ENCODE data around the gene CCDC197. TPM values are rescaled to one million over a fixed set of nuclear protein-coding genes. Genes with fewer than 3 reads are reported as not detected.

Gene CCDC197
- total and polyA plus RNA-seq, 2 of the 4 experiments (the other 2 are of a cell fraction) = not detected

DNA sequence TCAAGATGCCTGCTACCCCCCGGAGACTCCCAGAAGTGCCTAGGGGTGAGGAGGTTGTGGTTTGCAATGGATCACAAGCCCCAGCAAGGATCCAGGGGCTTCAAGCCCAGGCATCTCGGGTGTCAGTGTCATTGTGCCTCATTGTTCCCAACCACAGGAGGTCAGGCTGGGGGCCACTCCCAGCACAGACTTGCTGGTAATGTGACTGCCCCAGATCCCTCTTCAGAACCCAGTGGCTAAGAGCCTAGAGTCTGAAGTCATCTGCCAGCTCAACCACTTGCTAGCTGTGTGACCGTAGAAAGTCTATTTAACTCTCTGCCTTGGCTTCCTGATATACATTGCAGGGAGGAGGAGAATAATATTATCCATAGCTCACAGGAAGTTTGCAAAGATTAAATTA lies 13.0 kb upstream of the CCDC197 start:
- Histone ChIP-seq H4K91ac (ENCODE audit: insufficient read depth, low read depth, low read length) (peak overlapping the region; percentile 73; the same call in 1 of the 2 replicates), H3K27ac (ENCODE audit: insufficient read depth, low read length) (no peak overlapping the region; the same call in 1 of the 2 replicates), H3K9ac (ENCODE audit: low read depth, low read length) (no peak overlapping the region), H4K5ac (ENCODE audit: low read depth, low read length) (no peak overlapping the region), H3K56ac (ENCODE audit: extremely low read depth, insufficient read depth, low read length) (no peak overlapping the region), H3K9me3 (ENCODE audit: control insufficient read depth, insufficient read depth, low read length) (no peaks in the 10 kb centered on the region), H2BK120ac (ENCODE audit: low read depth, low read length) (peak overlapping the region; percentile 86), H4K20me1 (ENCODE audit: insufficient read depth, low read length) (no peaks in the 10 kb centered on the region), H3K18ac (ENCODE audit: low read depth, low read length) (no peak overlapping the region; the same call in 1 of the 2 replicates), H2AFZ (replicated peaks; ENCODE audit: low read length, poor library complexity) (peak overlapping the region; percentile 61), H3K4me2 (ENCODE audit: low read depth, low read length) (no peak overlapping the region), H3K4ac (ENCODE audit: low read depth, low read length) (peak overlapping the region; percentile 86), H3K36me3 (ENCODE audit: control insufficient read depth, insufficient read depth, low read length) (no peaks in the 10 kb centered on the region), H3K9me1 (ENCODE audit: insufficient read depth, low read length) (peaks cover 31% of the 10 kb centered on the region), H2BK5ac (ENCODE audit: low read depth, low read length, poor library complexity, severe bottlenecking) (peak overlapping the region; percentile 75), H3K23ac (ENCODE audit: low read depth, low read length) (peak overlapping the region; percentile 17; the same call in 1 of the 2 replicates), H2BK20ac (ENCODE audit: low read depth, low read length) (peak overlapping the region; percentile 80), H2AK5ac (ENCODE audit: low read depth, low read length) (peak overlapping the region; percentile 42), H3K79me1 (ENCODE audit: low read depth in 1 of 2, low read length in 2 of 2) (no peaks in the 10 kb centered on the region), H3K14ac (replicated peaks; ENCODE audit: low read depth, low read length) (no peak overlapping the region; the same call in 1 of the 2 replicates), H3K4me3 (ENCODE audit: insufficient read depth, low read depth, low read length) (no peak overlapping the region), H4K8ac (ENCODE audit: low read depth in 2 of 2, low read length in 2 of 2) (peak overlapping the region; percentile 8 to 37; a peak in 2 of 4 replicates), H3K4me1 (ENCODE audit: control insufficient read depth, insufficient read depth, low read length) (peaks cover 33% of the 10 kb centered on the region), H2AK9ac (replicated peaks; ENCODE audit: low read depth, low read length, poor library complexity) (peak overlapping the region; percentile 67), H3K27me3 (ENCODE audit: control insufficient read depth, insufficient read depth, low read length) (peaks cover under 1% of the 10 kb centered on the region; the same call in 1 of the 2 replicates), H2BK15ac (ENCODE audit: low read depth, low read length) (peak overlapping the region; percentile 63; the same call in 2 of the 3 replicates)
- in situ Hi-C loops (cut with MboI; ENCODE audit: low sequenced_read_pairs) = no loop called here
- dilution Hi-C loops (cut with HindIII; ENCODE audit: low sequenced_read_pairs, unreplicated experiment) = no loop called here
- WGBS, 2 experiments (ENCODE audit: extremely low coverage in 2 of 2, insufficient read length in 1 of 2) = 0% methylated on average over 1 of the region's 3 CpGs; no CpG with 5 or more reads in 1 of the 2 experiments
- POLR2A ChIA-PET (ENCODE audit: unreplicated experiment) = no interaction called here
- BruUV-seq (replicated peaks) = no TSS peak
- CTCF ChIA-PET = interaction anchor here (0.9 to 1.3 kb wide), 2 partner anchors 15 to 53 kb away, joined by 3 to 5 read pairs; no protein-coding TSS in a partner anchor
- ATAC-seq (ENCODE audit: low read depth) (peak; percentile 56), DNase-seq (peak; percentile 81)
- intact Hi-C loops (cut with micrococcal nuclease) = no loop called here
- TF ChIP-seq RFX5 (IDR thresholded peaks at IDR 0.05; ENCODE audit: low read depth, low read length) (no peak), CEBPB (IDR thresholded peaks at IDR 0.05; ENCODE audit: low read depth, low read length) (no peak), MXI1 (IDR thresholded peaks at IDR 0.05; ENCODE audit: borderline replicate concordance, low read depth, low read length) (no peak), CHD1 (IDR thresholded peaks at IDR 0.05; ENCODE audit: low read depth, low read length) (no peak), POLR2A (IDR thresholded peaks at IDR 0.05; ENCODE audit: low read depth, low read length) (no peak), NFE2L2 (IDR thresholded peaks at IDR 0.05; ENCODE audit: low read depth, low read length) (no peak), BHLHE40 (IDR thresholded peaks at IDR 0.05; ENCODE audit: low read depth, low read length) (no peak), MAZ (IDR thresholded peaks at IDR 0.05; ENCODE audit: borderline replicate concordance, low read depth, low read length) (no peak), FOS (IDR thresholded peaks at IDR 0.05; ENCODE audit: low read depth, low read length) (no peak), MAFK (IDR thresholded peaks at IDR 0.05; ENCODE audit: low read depth, low read length) (no peak), RCOR1 (IDR thresholded peaks at IDR 0.05; ENCODE audit: insufficient replicate concordance, low read length) (no peak)
- TF ChIP-seq, protein P1, sequence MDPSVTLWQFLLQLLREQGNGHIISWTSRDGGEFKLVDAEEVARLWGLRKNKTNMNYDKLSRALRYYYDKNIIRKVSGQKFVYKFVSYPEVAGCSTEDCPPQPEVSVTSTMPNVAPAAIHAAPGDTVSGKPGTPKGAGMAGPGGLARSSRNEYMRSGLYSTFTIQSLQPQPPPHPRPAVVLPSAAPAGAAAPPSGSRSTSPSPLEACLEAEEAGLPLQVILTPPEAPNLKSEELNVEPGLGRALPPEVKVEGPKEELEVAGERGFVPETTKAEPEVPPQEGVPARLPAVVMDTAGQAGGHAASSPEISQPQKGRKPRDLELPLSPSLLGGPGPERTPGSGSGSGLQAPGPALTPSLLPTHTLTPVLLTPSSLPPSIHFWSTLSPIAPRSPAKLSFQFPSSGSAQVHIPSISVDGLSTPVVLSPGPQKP (IDR thresholded peaks at IDR 0.05; ENCODE audit: borderline replicate concordance, low read depth, low read length) = no peak

All from IMR-90 (cell line).